SK-N-SH treated with all-trans-retinoic acid at 6 μM for 48 hours (cell line): ENCODE data around the gene ALPL.

Experiments used
- ATAC-seq: fragments of 200-7000 bp; cut with Tn5 transposase; 3 replicates; pipeline ENCODE4 v1.9.1; 2020; ENCODE audit warnings: mild to moderate bottlenecking, moderate library complexity
- ARNTL ChIP-seq: fragments of 450-650 bp; formaldehyde crosslinking; IDR thresholded peaks from 2 replicates; pipeline ENCODE4 v1.5.0; 2020; ENCODE audit warnings: low read depth, mild to moderate bottlenecking, moderate library complexity, borderline replicate concordance
- BACH2 ChIP-seq: fragments of 250-450 bp; sonication (Bioruptor Pico); IDR thresholded peaks from 2 replicates; pipeline ENCODE4 v1.9.0; 2021; ENCODE audit warnings: mild to moderate bottlenecking, borderline replicate concordance
- CSDC2 ChIP-seq: fragments of 250-450 bp; sonication (Bioruptor Pico); IDR thresholded peaks from 2 replicates; pipeline ENCODE4 v1.5.0; 2020; ENCODE audit warnings: mild to moderate bottlenecking, moderate library complexity
- CSRNP3 ChIP-seq: fragments of 250-450 bp; sonication (Bioruptor Pico); IDR thresholded peaks from 2 replicates; pipeline ENCODE4 v1.5.1; 2021; ENCODE audit warnings: mild to moderate bottlenecking, moderate library complexity
- ESRRG ChIP-seq: fragments of 250-450 bp; sonication (Bioruptor Pico); IDR thresholded peaks from 2 replicates; pipeline ENCODE4 v1.6.1; 2021; ENCODE audit warnings: mild to moderate bottlenecking
- GLIS3 ChIP-seq: fragments of 250-450 bp; sonication (Bioruptor Pico); IDR thresholded peaks from 2 replicates; pipeline ENCODE4 v1.5.0; 2020; ENCODE audit warnings: mild to moderate bottlenecking, moderate library complexity
- ISL1 ChIP-seq: fragments of 250-450 bp; sonication (Bioruptor Pico); IDR thresholded peaks from 2 replicates; pipeline ENCODE4 v2.1.2; 2022; ENCODE audit warnings: mild to moderate bottlenecking, moderate library complexity
- OSR1 ChIP-seq: fragments of 250-450 bp; sonication (Bioruptor Pico); IDR thresholded peaks from 2 replicates; pipeline ENCODE4 v1.8.0; 2022; ENCODE audit warnings: moderate library complexity, mild to moderate bottlenecking, inconsistent platforms
- PPARA ChIP-seq: fragments of 250-450 bp; sonication (Bioruptor Pico); IDR thresholded peaks from 2 replicates; pipeline ENCODE4 v1.5.0; 2020; ENCODE audit warnings: mild to moderate bottlenecking, borderline replicate concordance
- RARB ChIP-seq: fragments of 250-450 bp; sonication (Bioruptor Pico); IDR thresholded peaks from 2 replicates; pipeline ENCODE4 v1.8.0; 2021; ENCODE audit warnings: mild to moderate bottlenecking, moderate library complexity
- SNAI2 ChIP-seq: fragments of 250-450 bp; sonication (Bioruptor Pico); IDR thresholded peaks from 2 replicates; pipeline ENCODE4 v1.5.0; 2020; ENCODE audit warnings: mild to moderate bottlenecking, moderate library complexity
- TCF4 ChIP-seq: fragments of 250-450 bp; sonication (Bioruptor Pico); IDR thresholded peaks from 2 replicates; pipeline ENCODE4 v1.8.0; 2021; ENCODE audit warnings: mild to moderate bottlenecking, moderate library complexity, borderline replicate concordance
- TSHZ2 ChIP-seq: fragments of 250-450 bp; sonication (Bioruptor Pico); IDR thresholded peaks from 2 replicates; pipeline ENCODE4 v1.5.0; 2020; ENCODE audit warnings: mild to moderate bottlenecking, moderate library complexity
- ZC3H10 ChIP-seq: fragments of 250-450 bp; sonication (Bioruptor Pico); IDR thresholded peaks from 2 replicates; pipeline ENCODE4 v1.5.1; 2021; ENCODE audit warnings: mild to moderate bottlenecking, moderate library complexity
- ZFP3 ChIP-seq: fragments of 250-450 bp; sonication (Bioruptor Pico); IDR thresholded peaks from 2 replicates; pipeline ENCODE4 v1.5.0; 2020; ENCODE audit warnings: mild to moderate bottlenecking, moderate library complexity
- ZFP30 ChIP-seq: fragments of 450-650 bp; formaldehyde crosslinking; IDR thresholded peaks from 2 replicates; pipeline ENCODE4 v1.5.0; 2022; ENCODE audit warnings: mild to moderate bottlenecking, moderate library complexity
- ZNF565 ChIP-seq: fragments of 450-650 bp; formaldehyde crosslinking; conservative IDR thresholded peaks from 2 replicates; pipeline ENCODE4 v1.5.0; 2020; ENCODE audit warnings: low read depth, mild to moderate bottlenecking, moderate library complexity
- ZNF70 ChIP-seq: fragments of 450-650 bp; formaldehyde crosslinking; IDR thresholded peaks from 2 replicates; pipeline ENCODE4 v1.5.0; 2020; ENCODE audit warnings: mild to moderate bottlenecking, moderate library complexity
- ZNF8 ChIP-seq: fragments of 450-650 bp; formaldehyde crosslinking; IDR thresholded peaks from 2 replicates; pipeline ENCODE4 v1.5.0; 2020; ENCODE audit warnings: mild to moderate bottlenecking, moderate library complexity
- TF ChIP-seq, protein P1 (sequence below): fragments of 250-450 bp; sonication (Bioruptor Pico); IDR thresholded peaks from 2 replicates; pipeline ENCODE4 v1.8.0; 2020; ENCODE audit warnings: mild to moderate bottlenecking, moderate library complexity, borderline replicate concordance
- TF ChIP-seq, protein P2 (sequence below): fragments of 250-450 bp; sonication (Bioruptor Pico); IDR thresholded peaks from 2 replicates; pipeline ENCODE4 v1.5.1; 2020; ENCODE audit warnings: low read depth, mild to moderate bottlenecking, moderate library complexity
- TF ChIP-seq, protein P3 (sequence below): fragments of 250-450 bp; sonication (Bioruptor Pico); IDR thresholded peaks from 2 replicates; pipeline ENCODE4 v1.8.0; 2021; ENCODE audit warnings: low read depth, mild to moderate bottlenecking, moderate library complexity, borderline replicate concordance

The ALPL gene

DNA sequence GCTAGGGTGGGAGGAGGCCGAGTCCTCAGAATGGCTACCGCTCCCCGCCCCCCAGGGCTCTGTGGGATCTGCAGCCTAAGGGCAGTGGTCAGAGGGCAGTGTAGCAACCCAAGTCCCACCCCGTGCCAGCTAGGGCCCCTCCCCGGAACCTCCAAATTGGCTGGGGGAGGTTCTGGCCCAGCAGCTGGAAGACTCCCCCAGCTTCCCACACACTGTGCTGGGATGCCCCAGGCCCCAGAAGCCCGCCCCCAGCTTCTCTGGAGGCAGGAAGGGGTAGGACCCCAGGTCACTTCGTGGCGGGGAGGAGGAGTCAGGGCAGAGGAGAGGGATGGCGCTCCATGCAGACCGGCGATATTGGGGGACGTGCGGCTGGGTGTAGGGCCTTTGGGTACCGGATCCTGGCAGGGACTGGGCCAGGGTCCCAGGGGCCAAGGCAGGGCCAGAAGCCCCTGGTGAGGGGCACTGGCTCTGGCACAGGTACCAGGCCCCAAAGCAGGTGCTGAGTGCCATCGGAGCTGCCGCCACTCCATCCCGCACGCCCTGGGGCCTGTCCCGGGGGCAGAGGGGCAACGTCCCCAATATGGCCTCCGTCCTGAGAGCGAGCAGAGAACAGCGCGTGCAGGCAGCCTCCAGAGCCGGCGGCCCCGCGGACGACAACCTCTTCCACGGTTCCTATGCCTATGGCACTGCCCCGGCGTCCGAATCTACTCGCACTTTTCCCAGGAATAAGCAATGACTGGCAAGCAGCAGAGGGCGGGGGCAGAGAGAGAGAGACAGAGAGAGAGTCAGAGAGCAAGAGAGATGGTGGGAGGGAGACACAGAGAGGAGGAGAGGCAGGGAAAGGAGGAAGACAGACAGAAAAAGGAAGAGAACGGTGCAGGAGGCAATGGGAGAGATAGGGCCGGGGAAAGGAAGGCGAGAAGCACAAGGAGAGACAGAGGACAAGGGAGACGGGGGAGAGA is 94.2 kb downstream of the ALPL start:
- TF ChIP-seq ZC3H10 (CRISPR knock-in tag) (no peak), GLIS3 (no peak), BACH2 (CRISPR knock-in tag) (no peak), SNAI2 (CRISPR knock-in tag) (no peak), RARB (CRISPR knock-in tag) (no peak), PPARA (CRISPR knock-in tag) (no peak), ESRRG (no peak), TCF4 (CRISPR knock-in tag) (no peak), ISL1 (CRISPR knock-in tag) (no peak), ARNTL (no peak), ZFP3 (no peak), ZNF8 (CRISPR knock-in tag) (no peak), ZFP30 (CRISPR knock-in tag) (no peak), ZNF70 (CRISPR knock-in tag) (no peak), ZNF565 (CRISPR knock-in tag) (no peak), CSDC2 (CRISPR knock-in tag) (no peak), CSRNP3 (CRISPR knock-in tag) (no peak)
- TF ChIP-seq, protein P1, sequence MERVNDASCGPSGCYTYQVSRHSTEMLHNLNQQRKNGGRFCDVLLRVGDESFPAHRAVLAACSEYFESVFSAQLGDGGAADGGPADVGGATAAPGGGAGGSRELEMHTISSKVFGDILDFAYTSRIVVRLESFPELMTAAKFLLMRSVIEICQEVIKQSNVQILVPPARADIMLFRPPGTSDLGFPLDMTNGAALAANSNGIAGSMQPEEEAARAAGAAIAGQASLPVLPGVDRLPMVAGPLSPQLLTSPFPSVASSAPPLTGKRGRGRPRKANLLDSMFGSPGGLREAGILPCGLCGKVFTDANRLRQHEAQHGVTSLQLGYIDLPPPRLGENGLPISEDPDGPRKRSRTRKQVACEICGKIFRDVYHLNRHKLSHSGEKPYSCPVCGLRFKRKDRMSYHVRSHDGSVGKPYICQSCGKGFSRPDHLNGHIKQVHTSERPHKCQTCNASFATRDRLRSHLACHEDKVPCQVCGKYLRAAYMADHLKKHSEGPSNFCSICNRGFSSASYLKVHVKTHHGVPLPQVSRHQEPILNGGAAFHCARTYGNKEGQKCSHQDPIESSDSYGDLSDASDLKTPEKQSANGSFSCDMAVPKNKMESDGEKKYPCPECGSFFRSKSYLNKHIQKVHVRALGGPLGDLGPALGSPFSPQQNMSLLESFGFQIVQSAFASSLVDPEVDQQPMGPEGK: no peak
- TF ChIP-seq, protein P2, sequence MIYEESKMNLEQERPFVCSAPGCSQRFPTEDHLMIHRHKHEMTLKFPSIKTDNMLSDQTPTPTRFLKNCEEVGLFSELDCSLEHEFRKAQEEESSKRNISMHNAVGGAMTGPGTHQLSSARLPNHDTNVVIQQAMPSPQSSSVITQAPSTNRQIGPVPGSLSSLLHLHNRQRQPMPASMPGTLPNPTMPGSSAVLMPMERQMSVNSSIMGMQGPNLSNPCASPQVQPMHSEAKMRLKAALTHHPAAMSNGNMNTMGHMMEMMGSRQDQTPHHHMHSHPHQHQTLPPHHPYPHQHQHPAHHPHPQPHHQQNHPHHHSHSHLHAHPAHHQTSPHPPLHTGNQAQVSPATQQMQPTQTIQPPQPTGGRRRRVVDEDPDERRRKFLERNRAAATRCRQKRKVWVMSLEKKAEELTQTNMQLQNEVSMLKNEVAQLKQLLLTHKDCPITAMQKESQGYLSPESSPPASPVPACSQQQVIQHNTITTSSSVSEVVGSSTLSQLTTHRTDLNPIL (CRISPR knock-in tag): no peak
- TF ChIP-seq, protein P3, sequence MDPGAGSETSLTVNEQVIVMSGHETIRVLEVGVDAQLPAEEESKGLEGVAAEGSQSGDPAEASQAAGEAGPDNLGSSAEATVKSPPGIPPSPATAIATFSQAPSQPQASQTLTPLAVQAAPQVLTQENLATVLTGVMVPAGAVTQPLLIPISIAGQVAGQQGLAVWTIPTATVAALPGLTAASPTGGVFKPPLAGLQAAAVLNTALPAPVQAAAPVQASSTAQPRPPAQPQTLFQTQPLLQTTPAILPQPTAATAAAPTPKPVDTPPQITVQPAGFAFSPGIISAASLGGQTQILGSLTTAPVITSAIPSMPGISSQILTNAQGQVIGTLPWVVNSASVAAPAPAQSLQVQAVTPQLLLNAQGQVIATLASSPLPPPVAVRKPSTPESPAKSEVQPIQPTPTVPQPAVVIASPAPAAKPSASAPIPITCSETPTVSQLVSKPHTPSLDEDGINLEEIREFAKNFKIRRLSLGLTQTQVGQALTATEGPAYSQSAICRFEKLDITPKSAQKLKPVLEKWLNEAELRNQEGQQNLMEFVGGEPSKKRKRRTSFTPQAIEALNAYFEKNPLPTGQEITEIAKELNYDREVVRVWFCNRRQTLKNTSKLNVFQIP: no peak
- ATAC-seq: no peak

- TF ChIP-seq ISL1 (CRISPR knock-in tag) (no peak), ZC3H10 (CRISPR knock-in tag) (no peak), PPARA (CRISPR knock-in tag) (no peak), OSR1 (CRISPR knock-in tag) (no peak), SNAI2 (CRISPR knock-in tag) (no peak), ZNF70 (CRISPR knock-in tag) (no peak), RARB (CRISPR knock-in tag) (no peak), TSHZ2 (CRISPR knock-in tag) (no peak), ESRRG (no peak), GLIS3 (no peak), TCF4 (CRISPR knock-in tag) (no peak), ZFP30 (CRISPR knock-in tag) (no peak), BACH2 (CRISPR knock-in tag) (no peak), ZNF565 (CRISPR knock-in tag) (no peak)
- TF ChIP-seq, protein P1: no peak
- TF ChIP-seq, protein P2 (CRISPR knock-in tag): no peak
- ATAC-seq: no peak
Measured at GRCh38 chr1:21604208-21604957, 95.2 kb downstream of the ALPL start.
